ENCODE data around the gene SHROOM3.
"Not testable (repeated sequence)": the region's sequence is repeated elsewhere in the genome, so short reads cannot be mapped to it uniquely, and the experiment has no call there.

Gene SHROOM3

GRCh38 chr4:76434901-76435527, at the start of gene SHROOM3:
TSS of gene SHROOM3 (plus strand) at chr4:76435229. CDS start at chr4:76436053, 824 bp downstream.
- peak; percentile 27 for DNase-seq

GRCh38 chr4:76385974-76386373, 49.1 kb upstream of the SHROOM3 start:
- no peak for DNase-seq

GRCh38 chr4:76386566-76387305, 48.3 kb upstream of the SHROOM3 start:
- no peak for DNase-seq

- DNase-seq = no peak
Measured at GRCh38 chr4:76388160-76388908, 46.7 kb upstream of the SHROOM3 start.

GRCh38 chr4:76401654-76402053, 33.4 kb upstream of the SHROOM3 start:
- DNase-seq = no peak

GRCh38 chr4:76406081-76406480, 28.9 kb upstream of the SHROOM3 start:
- no peak for DNase-seq

GRCh38 chr4:76407440-76408119, 27.4 kb upstream of the SHROOM3 start:
- DNase-seq = no peak

GRCh38 chr4:76410636-76411035, 24.4 kb upstream of the SHROOM3 start:
- DNase-seq = no peak

- DNase-seq = no peak
Measured at GRCh38 chr4:76420188-76420761, 14.8 kb upstream of the SHROOM3 start.

GRCh38 chr4:76420762-76421581, 14.1 kb upstream of the SHROOM3 start, which contains the start of gene CCDC158:
TSS of gene CCDC158 (minus strand) at chr4:76421141. CDS start at chr4:76403207, 17,934 bp downstream.
- no peak for DNase-seq

- not testable (repeated sequence) for DNase-seq
Measured at GRCh38 chr4:76423159-76423558, 11.9 kb upstream of the SHROOM3 start.

GRCh38 chr4:76426272-76426671, 8.8 kb upstream of the SHROOM3 start:
- DNase-seq = no peak

GRCh38 chr4:76429636-76430035, 5.4 kb upstream of the SHROOM3 start:
- DNase-seq = peak; percentile 39

GRCh38 chr4:76430519-76431388, 4.3 kb upstream of the SHROOM3 start:
- DNase-seq = peak; percentile 81

- DNase-seq = no peak
Measured at GRCh38 chr4:76435528-76436319, 695 bp downstream of the SHROOM3 start.

- DNase-seq = no peak
Measured at GRCh38 chr4:76439491-76439890, 4.5 kb downstream of the SHROOM3 start.

GRCh38 chr4:76441881-76442280, 6.9 kb downstream of the SHROOM3 start:
- DNase-seq = no peak

- DNase-seq = no peak
Measured at GRCh38 chr4:76442807-76443206, 7.8 kb downstream of the SHROOM3 start.

- no peak for DNase-seq
Measured at GRCh38 chr4:76443376-76443775, 8.3 kb downstream of the SHROOM3 start.

GRCh38 chr4:76445911-76446310, 10.9 kb downstream of the SHROOM3 start:
- DNase-seq = no peak
